ENCODE measurements around the gene CTNNBIP1.
"Not testable (repeated sequence)": the region's sequence is repeated elsewhere in the genome, so short reads cannot be mapped to it uniquely, and the experiment has no call there.

CTNNBIP1 gene

GRCh38 chr1:9809100-9809510 lies 101.0 kb downstream of the CTNNBIP1 start:
- no peak for DNase-seq

GRCh38 chr1:9808459-9808858 lies 101.6 kb downstream of the CTNNBIP1 start:
- no peak for DNase-seq

GRCh38 chr1:9807541-9807940 lies 102.5 kb downstream of the CTNNBIP1 start:
- peak in 2 of 56 donors; percentile 21 to 30 for DNase-seq

GRCh38 chr1:9805972-9806371 lies 104.1 kb downstream of the CTNNBIP1 start:
- DNase-seq, result not testable (repeated sequence)

- DNase-seq, result no peak
These were observed 105.0 kb downstream of the CTNNBIP1 start for GRCh38 chr1:9805006-9805508.

- not testable (repeated sequence) for DNase-seq
These were observed 106.8 kb downstream of the CTNNBIP1 start for GRCh38 chr1:9803003-9803918.

GRCh38 chr1:9801909-9802308 lies 108.2 kb downstream of the CTNNBIP1 start:
- no peak for DNase-seq
